Measurements from ENCODE around the gene CEP43. TPM values are rescaled to one million over a fixed set of nuclear protein-coding genes. Genes with fewer than 3 reads are reported as not detected.
A peak's percentile ranks its signal among the peaks of the same experiment; 100 is the strongest.

Gene CEP43
- total RNA-seq, 4 donors from 2014 or later = 4.4 to 8.3 (median 5.9) TPM

DNA sequence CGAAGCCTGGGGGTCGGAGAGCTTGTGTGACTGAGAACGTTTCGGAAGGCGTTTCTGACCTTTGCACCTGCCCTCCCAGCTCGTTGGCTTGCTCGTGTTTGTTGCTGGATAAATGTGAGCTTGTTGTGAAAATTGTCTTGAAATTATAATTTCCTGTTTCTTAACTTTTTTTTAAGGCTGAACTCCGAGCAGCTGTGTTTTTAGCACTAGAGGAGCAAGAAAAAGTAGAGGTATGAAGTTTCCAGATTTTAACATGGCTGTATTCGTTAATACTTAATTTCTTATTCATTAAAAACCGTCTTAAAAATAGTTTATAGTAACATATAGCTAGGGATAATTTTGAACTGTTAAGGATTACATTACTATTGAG lies 672 bp downstream of the CEP43 start:
- peaks cover 9 to 18% of the 10 kb centered on the region in 2 donors for H3K4me1 ChIP-seq
- H3K4me3 ChIP-seq = peak overlapping the region; percentile 66 to 97 (median 75)
- intact Hi-C loops (cut with DNase I; ENCODE audit: low total_unique reads) = loop anchor here (1.0 kb wide), 1 partner anchor 44 kb away; the partner anchor contains the start of gene RNASET2
- H3K9me3 ChIP-seq = no peaks in the 10 kb centered on the region
- DNase-seq (no peak), ATAC-seq (no peak)
- in situ Hi-C loops (cut with MboI; ENCODE audit: low sequenced_read_pairs in 4 of 4) = loop anchor here in 3 of 4 donors (25.0 kb wide), 1 partner anchor 213 kb away; no protein-coding TSS in a partner anchor
- H3K27me3 ChIP-seq = no peaks in the 10 kb centered on the region
- peak overlapping the region; percentile 8 to 79 (median 63) for H3K27ac ChIP-seq
- H3K36me3 ChIP-seq = no peaks in the 10 kb centered on the region
- TF ChIP-seq POLR2A (IDR thresholded peaks at IDR 0.05) = no peak
- TF ChIP-seq, protein P1, sequence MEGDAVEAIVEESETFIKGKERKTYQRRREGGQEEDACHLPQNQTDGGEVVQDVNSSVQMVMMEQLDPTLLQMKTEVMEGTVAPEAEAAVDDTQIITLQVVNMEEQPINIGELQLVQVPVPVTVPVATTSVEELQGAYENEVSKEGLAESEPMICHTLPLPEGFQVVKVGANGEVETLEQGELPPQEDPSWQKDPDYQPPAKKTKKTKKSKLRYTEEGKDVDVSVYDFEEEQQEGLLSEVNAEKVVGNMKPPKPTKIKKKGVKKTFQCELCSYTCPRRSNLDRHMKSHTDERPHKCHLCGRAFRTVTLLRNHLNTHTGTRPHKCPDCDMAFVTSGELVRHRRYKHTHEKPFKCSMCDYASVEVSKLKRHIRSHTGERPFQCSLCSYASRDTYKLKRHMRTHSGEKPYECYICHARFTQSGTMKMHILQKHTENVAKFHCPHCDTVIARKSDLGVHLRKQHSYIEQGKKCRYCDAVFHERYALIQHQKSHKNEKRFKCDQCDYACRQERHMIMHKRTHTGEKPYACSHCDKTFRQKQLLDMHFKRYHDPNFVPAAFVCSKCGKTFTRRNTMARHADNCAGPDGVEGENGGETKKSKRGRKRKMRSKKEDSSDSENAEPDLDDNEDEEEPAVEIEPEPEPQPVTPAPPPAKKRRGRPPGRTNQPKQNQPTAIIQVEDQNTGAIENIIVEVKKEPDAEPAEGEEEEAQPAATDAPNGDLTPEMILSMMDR (IDR thresholded peaks at IDR 0.05 in 4 of 5, conservative IDR thresholded peaks at IDR 0.05 in 1 of 5) = no peak

DNA sequence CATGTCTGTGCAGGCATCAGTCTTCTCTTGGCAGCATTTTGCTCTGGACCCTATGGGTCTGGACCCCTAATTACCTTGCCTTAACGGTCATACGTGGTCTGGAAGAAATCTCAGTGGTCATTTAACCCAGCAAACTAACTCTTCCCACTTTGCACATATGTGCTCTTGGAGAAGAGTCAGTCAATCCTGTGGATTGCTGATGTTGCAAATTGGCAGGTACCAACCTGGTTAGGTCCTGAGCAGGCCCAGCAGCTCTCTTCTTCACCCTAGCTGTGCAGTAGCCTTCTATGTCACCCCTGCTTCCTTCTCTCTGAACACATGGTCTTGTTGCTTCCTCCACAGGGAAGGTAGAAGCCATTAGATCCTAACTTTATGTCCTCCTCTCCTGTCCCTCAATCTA lies 1.6 kb downstream of the CEP43 start:
- DNase-seq (no peak), ATAC-seq (no peak)
- H3K36me3 ChIP-seq = no peaks in the 10 kb centered on the region
- no peak overlapping the region for H3K27ac ChIP-seq
- intact Hi-C loops (cut with DNase I; ENCODE audit: low total_unique reads) = no loop called here
- no peaks in the 10 kb centered on the region for H3K27me3 ChIP-seq
- H3K9me3 ChIP-seq = no peaks in the 10 kb centered on the region
- TF ChIP-seq, protein P1 (IDR thresholded peaks at IDR 0.05 in 4 of 5, conservative IDR thresholded peaks at IDR 0.05 in 1 of 5) = no peak
- no peak for TF ChIP-seq POLR2A (IDR thresholded peaks at IDR 0.05)
- no peak overlapping the region for H3K4me3 ChIP-seq
- H3K4me1 ChIP-seq = peaks cover 11 to 18% of the 10 kb centered on the region in 2 donors
- in situ Hi-C loops (cut with MboI; ENCODE audit: low sequenced_read_pairs in 4 of 4) = no loop called here

GRCh38 chr6:167005350-167006159 lies 6.4 kb downstream of the CEP43 start:
- DNase-seq = no peak
- Histone ChIP-seq H3K36me3 (peaks cover 0 to 2% of the 10 kb centered on the region in 2 donors), H3K9me3 (no peaks in the 10 kb centered on the region), H3K27me3 (no peaks in the 10 kb centered on the region), H3K4me1 (peaks cover 0 to 6% of the 10 kb centered on the region in 2 donors), H3K4me3 (no peak overlapping the region), H3K27ac (no peak overlapping the region)
- in situ Hi-C loops (cut with MboI; ENCODE audit: low sequenced_read_pairs in 4 of 4) = no loop called here
- TF ChIP-seq, protein P1 (IDR thresholded peaks at IDR 0.05 in 4 of 5, conservative IDR thresholded peaks at IDR 0.05 in 1 of 5) = no peak
- TF ChIP-seq POLR2A (IDR thresholded peaks at IDR 0.05) = no peak
- intact Hi-C loops (cut with DNase I; ENCODE audit: low total_unique reads) = no loop called here
- ATAC-seq = no peak

GRCh38 chr6:167007985-167008384 lies 8.8 kb downstream of the CEP43 start:
- no peak overlapping the region for H3K27ac ChIP-seq
- in situ Hi-C loops (cut with MboI; ENCODE audit: low sequenced_read_pairs in 4 of 4) (no loop called here), intact Hi-C loops (cut with DNase I; ENCODE audit: low total_unique reads) (no loop called here)
- DNase-seq = no peak
- TF ChIP-seq, protein P1 (IDR thresholded peaks at IDR 0.05 in 4 of 5, conservative IDR thresholded peaks at IDR 0.05 in 1 of 5) = no peak
- TF ChIP-seq POLR2A (IDR thresholded peaks at IDR 0.05) = no peak
- H3K27me3 ChIP-seq = no peaks in the 10 kb centered on the region
- no peak overlapping the region for H3K4me3 ChIP-seq
- no peak for ATAC-seq
- peaks cover 0 to 4% of the 10 kb centered on the region in 2 donors for H3K4me1 ChIP-seq
- no peaks in the 10 kb centered on the region for H3K9me3 ChIP-seq
- H3K36me3 ChIP-seq = peaks cover 0 to 11% of the 10 kb centered on the region in 2 donors
